HEK293 (cell line): Measurements from ENCODE around the gene CRABP2.

ENCODE experiments used
- CTCF ChIA-PET: fragments of 350-600 bp; formaldehyde crosslinking; extraction: SDS; loops from one replicate; lab custom pipeline; 2021; ENCODE audit warnings: antibody characterized with exemption; lab: Yijun Ruan, JAX
- POLR2A ChIA-PET: fragments of 300-600 bp; formaldehyde crosslinking; extraction: SDS; loops from one replicate; lab custom pipeline; 2020; ENCODE audit warnings: antibody characterized with exemption, inconsistent platforms; lab: Yijun Ruan, JAX
- H3K27ac ChIP-seq: fragments of 200-500 bp; sonication (Bioruptor generic); 2 replicates; pipeline ENCODE4 v1.5.1; 2014; ENCODE audit warnings: low read depth, low read length, control low read depth, inconsistent platforms; ENCODE audit errors: extremely low read depth
- H3K36me3 ChIP-seq, 2 experiments: fragments of 200-500 bp in 1 of 2; sonication (Bioruptor generic) in 1 of 2; 1 replicate in 1 of 2; 2 replicates in 1 of 2; pipeline ENCODE4 v1.5.1; 2014 to 2017; ENCODE audit warnings: inconsistent platforms in 2 of 2, low read length in 2 of 2; ENCODE audit not compliant: control insufficient read depth in 2 of 2, insufficient read depth in 1 of 2
- H3K4me1 ChIP-seq: fragments of 200-500 bp; sonication (Bioruptor generic); 2 replicates; pipeline ENCODE4 v1.5.1; 2014; ENCODE audit warnings: mild to moderate bottlenecking, low read length, inconsistent platforms; ENCODE audit not compliant: control insufficient read depth, insufficient read depth
- H3K4me3 ChIP-seq: 2 replicates; pipeline ENCODE4 v1.5.1; 2011; ENCODE audit warnings: low read depth, mild to moderate bottlenecking, control low read depth, low read length, moderate library complexity
- H3K9me3 ChIP-seq: fragments of 200-500 bp; sonication (Bioruptor generic); 2 replicates; pipeline ENCODE4 v1.5.1; 2014; ENCODE audit warnings: low read depth, low read length, inconsistent platforms; ENCODE audit not compliant: control insufficient read depth, insufficient read depth
- BCL11B ChIP-seq: fragments of 450-650 bp; formaldehyde crosslinking; IDR thresholded peaks from 2 replicates; pipeline ENCODE4 v1.5.1; 2016; ENCODE audit warnings: low read depth, missing biosample characterization, missing genetic modification characterization
- GLIS2 ChIP-seq: fragments of 450-650 bp; formaldehyde crosslinking; IDR thresholded peaks from 2 replicates; pipeline ENCODE4 v1.5.1; 2016; ENCODE audit warnings: missing biosample characterization, missing genetic modification characterization
- HOXD13 ChIP-seq: sonication (generic); formaldehyde crosslinking; IDR thresholded peaks from 2 replicates; pipeline ENCODE4 v1.8.0; 2022; ENCODE audit warnings: missing genetic modification reagents, borderline replicate concordance
- KLF17 ChIP-seq: fragments of 450-650 bp; formaldehyde crosslinking; IDR thresholded peaks from 2 replicates; pipeline ENCODE4 v1.5.1; 2016; ENCODE audit warnings: missing biosample characterization, missing genetic modification characterization
- MYNN ChIP-seq: fragments of 450-650 bp; formaldehyde crosslinking; IDR thresholded peaks from 2 replicates; pipeline ENCODE4 v1.5.1; 2016; ENCODE audit warnings: missing biosample characterization, missing genetic modification characterization, borderline replicate concordance
- PRDM1 ChIP-seq: fragments of 450-650 bp; formaldehyde crosslinking; IDR thresholded peaks from 2 replicates; pipeline ENCODE4; 2016; ENCODE audit warnings: missing biosample characterization, missing genetic modification characterization
- SCRT1 ChIP-seq: fragments of 450-650 bp; formaldehyde crosslinking; IDR thresholded peaks from 2 replicates; pipeline ENCODE4 v1.5.1; 2016; ENCODE audit warnings: missing biosample characterization, missing genetic modification characterization, borderline replicate concordance
- ZBTB17 ChIP-seq: fragments of 450-650 bp; formaldehyde crosslinking; IDR thresholded peaks from 2 replicates; pipeline ENCODE4 v1.5.1; 2016; ENCODE audit warnings: missing biosample characterization, missing genetic modification characterization
- ZBTB8A ChIP-seq: fragments of 450-650 bp; formaldehyde crosslinking; IDR thresholded peaks from 2 replicates; pipeline ENCODE4 v1.5.1; 2016; ENCODE audit warnings: missing biosample characterization, missing genetic modification characterization
- ZNF350 ChIP-seq: fragments of 450-650 bp; formaldehyde crosslinking; IDR thresholded peaks from 2 replicates; pipeline ENCODE4 v1.5.0; 2017; ENCODE audit warnings: missing biosample characterization, mild to moderate bottlenecking, missing genetic modification characterization
- ZNF366 ChIP-seq: fragments of 450-650 bp; formaldehyde crosslinking; conservative IDR thresholded peaks from 2 replicates; pipeline ENCODE4 v1.5.1; 2016; ENCODE audit warnings: missing biosample characterization, missing genetic modification characterization
- ZNF48 ChIP-seq: fragments of 450-650 bp; formaldehyde crosslinking; IDR thresholded peaks from 2 replicates; pipeline ENCODE4 v1.5.1; 2016; ENCODE audit warnings: missing biosample characterization, missing genetic modification characterization
- ZNF558 ChIP-seq: fragments of 450-650 bp; formaldehyde crosslinking; IDR thresholded peaks from 2 replicates; pipeline ENCODE4 v1.5.1; 2016; ENCODE audit warnings: missing biosample characterization, missing genetic modification characterization
- ZNF621 ChIP-seq: fragments of 450-650 bp; formaldehyde crosslinking; IDR thresholded peaks from 2 replicates; pipeline ENCODE4 v1.5.1; 2017; ENCODE audit warnings: missing biosample characterization, missing genetic modification characterization
- ZNF677 ChIP-seq: fragments of 450-650 bp; IDR thresholded peaks from 2 replicates; pipeline ENCODE4 v1.5.0; 2018; ENCODE audit warnings: missing biosample characterization, mild to moderate bottlenecking, missing genetic modification characterization, moderate library complexity
- ZNF701 ChIP-seq: fragments of 450-650 bp; formaldehyde crosslinking; IDR thresholded peaks from 2 replicates; pipeline ENCODE4 v1.5.1; 2016; ENCODE audit warnings: missing biosample characterization, missing genetic modification characterization
- ZNF704 ChIP-seq: fragments of 450-650 bp; formaldehyde crosslinking; IDR thresholded peaks from 2 replicates; pipeline ENCODE4 v1.5.1; 2016; ENCODE audit warnings: missing biosample characterization, missing genetic modification characterization
- ZNF76 ChIP-seq: fragments of 450-650 bp; formaldehyde crosslinking; IDR thresholded peaks from 2 replicates; pipeline ENCODE4; 2016; ENCODE audit warnings: low read depth, missing biosample characterization, missing genetic modification characterization, borderline replicate concordance
- ZNF792 ChIP-seq: fragments of 450-650 bp; formaldehyde crosslinking; IDR thresholded peaks from 2 replicates; pipeline ENCODE4 v1.5.1; 2016; ENCODE audit warnings: missing biosample characterization, missing genetic modification characterization
- ZNF837 ChIP-seq: fragments of 450-650 bp; formaldehyde crosslinking; IDR thresholded peaks from 2 replicates; pipeline ENCODE4 v1.5.1; 2016; ENCODE audit warnings: missing biosample characterization, missing genetic modification characterization
- ZNF843 ChIP-seq: fragments of 450-650 bp; formaldehyde crosslinking; IDR thresholded peaks from 2 replicates; pipeline ENCODE4 v1.5.1; 2016; ENCODE audit warnings: missing biosample characterization, missing genetic modification characterization
- TF ChIP-seq, protein P1 (sequence below): fragments of 450-650 bp; formaldehyde crosslinking; IDR thresholded peaks from 2 replicates; pipeline ENCODE4 v1.5.1; 2017; ENCODE audit warnings: missing biosample characterization, missing genetic modification characterization
- TF ChIP-seq, protein P2 (sequence below): fragments of 450-650 bp; formaldehyde crosslinking; IDR thresholded peaks from 2 replicates; pipeline ENCODE4 v1.5.1; 2017; ENCODE audit warnings: missing biosample characterization, mild to moderate bottlenecking, missing genetic modification characterization, moderate library complexity
- TF ChIP-seq, protein P3 (sequence below): fragments of 450-650 bp; formaldehyde crosslinking; IDR thresholded peaks from 2 replicates; pipeline ENCODE4 v1.5.1; 2016; ENCODE audit warnings: missing biosample characterization, missing genetic modification characterization, low read depth
- TF ChIP-seq, protein P4 (sequence below): fragments of 450-650 bp; formaldehyde crosslinking; IDR thresholded peaks from 2 replicates; pipeline ENCODE4 v1.5.1; 2016; ENCODE audit warnings: missing biosample characterization, missing genetic modification characterization

CRABP2 gene

DNA sequence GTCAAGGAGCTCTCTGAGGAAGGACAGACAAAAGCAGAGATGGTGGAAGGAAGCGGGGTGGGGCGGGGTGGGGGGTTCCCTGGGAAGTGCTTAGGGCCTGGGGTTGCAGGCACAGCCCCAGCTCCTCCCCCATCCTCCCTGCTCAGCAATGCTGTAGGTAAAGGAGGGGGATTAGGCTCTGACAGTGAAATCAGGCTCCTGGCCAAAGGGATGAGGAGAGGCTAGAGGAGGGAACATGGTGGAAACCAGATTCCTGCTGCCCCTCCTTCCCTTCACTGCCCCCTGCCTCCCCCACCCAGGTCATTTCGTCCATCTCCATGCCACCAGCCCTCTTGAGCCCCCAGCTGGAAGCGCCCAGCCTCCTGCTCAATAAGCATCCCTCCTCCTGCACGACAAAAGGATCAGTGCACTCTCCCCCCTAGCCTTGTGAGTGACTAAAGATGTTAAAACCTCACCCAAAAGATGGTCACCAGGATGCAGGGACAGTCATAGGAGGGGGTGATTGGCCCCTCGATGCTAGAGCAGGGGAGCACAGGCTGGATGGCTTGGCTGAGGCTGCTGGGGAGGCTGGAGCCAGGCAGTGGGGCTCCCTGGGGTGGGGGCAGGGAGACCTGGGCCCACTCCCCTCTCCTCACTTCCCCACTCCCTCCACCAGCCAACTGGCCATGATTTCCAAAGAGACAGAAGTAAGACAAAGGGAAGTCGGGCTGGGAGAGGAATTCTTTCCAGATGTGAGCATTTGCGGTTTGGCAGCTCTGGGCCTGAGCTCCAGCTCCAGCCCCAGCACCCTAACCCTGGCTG, 2.2 kb upstream of the CRABP2 start (continued):
- TF ChIP-seq, protein P1, sequence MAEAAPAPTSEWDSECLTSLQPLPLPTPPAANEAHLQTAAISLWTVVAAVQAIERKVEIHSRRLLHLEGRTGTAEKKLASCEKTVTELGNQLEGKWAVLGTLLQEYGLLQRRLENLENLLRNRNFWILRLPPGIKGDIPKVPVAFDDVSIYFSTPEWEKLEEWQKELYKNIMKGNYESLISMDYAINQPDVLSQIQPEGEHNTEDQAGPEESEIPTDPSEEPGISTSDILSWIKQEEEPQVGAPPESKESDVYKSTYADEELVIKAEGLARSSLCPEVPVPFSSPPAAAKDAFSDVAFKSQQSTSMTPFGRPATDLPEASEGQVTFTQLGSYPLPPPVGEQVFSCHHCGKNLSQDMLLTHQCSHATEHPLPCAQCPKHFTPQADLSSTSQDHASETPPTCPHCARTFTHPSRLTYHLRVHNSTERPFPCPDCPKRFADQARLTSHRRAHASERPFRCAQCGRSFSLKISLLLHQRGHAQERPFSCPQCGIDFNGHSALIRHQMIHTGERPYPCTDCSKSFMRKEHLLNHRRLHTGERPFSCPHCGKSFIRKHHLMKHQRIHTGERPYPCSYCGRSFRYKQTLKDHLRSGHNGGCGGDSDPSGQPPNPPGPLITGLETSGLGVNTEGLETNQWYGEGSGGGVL: 0 out of 2 replicates have a peak, but pooled peaks have one; percentile 18
- TF ChIP-seq PRDM1 (tag by site-specific recombination) (no peak), ZNF704 (tag by site-specific recombination) (no peak)
- TF ChIP-seq, all 188 proteins: peak for 7

DNA sequence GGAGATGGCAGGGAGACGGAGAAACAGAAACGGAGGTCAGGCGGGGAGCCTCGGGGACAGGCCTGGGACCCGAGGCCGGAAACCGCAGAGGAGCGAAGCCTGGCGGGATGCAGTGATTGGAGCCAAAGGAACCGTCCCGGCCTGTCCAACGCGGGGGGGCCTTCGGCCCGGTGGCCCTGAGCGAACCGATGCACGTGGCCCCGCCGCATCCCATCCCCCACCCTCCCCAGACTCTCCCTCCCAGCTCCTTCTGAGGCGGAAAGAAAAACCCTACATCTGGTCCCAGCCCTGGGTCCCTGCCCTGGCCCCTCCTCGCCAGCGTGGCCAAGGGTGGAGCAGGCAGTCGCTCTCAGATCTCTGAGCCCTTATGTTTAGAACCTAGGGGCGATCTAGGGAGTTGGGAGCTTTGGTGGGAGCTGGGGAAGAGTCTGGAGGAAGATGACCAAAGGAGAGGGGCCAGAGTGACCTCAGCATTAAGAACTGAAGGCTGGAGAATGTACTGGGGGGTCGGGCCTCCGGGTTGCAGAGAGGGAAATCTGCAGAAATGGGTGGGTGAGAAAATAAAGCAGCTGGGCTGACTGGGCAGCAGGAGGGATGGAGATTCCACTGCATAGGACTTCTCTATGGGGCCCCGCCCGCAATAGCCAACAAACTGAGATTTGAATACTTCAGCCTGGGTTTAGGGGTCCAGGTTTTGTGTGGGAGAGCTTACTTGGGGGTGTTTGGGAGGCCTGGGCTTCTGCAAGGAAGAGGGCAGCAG, 1.5 kb upstream of the CRABP2 start:
- H3K4me1 ChIP-seq: peaks cover 12% of the 10 kb centered on the region
- no peaks in the 10 kb centered on the region for H3K36me3 ChIP-seq
- no peaks in the 10 kb centered on the region for H3K9me3 ChIP-seq
- CTCF ChIA-PET: interaction anchor here (0.5 to 20.2 kb wide), 25 partner anchors 9 to 230 kb away, joined by 3 to 579 read pairs (median 5); partner anchors contain the start of genes ISG20L2, MEF2D and METTL25B
- no peak overlapping the region; the same call in 1 of the 2 replicates for H3K27ac ChIP-seq
- POLR2A ChIA-PET: interaction anchor here (0.6 to 4.9 kb wide), 8 partner anchors 12 to 206 kb away, joined by 3 to 43 read pairs (median 4); partner anchors contain the start of genes HDGF, ISG20L2, MEF2D and METTL25B
- no peak overlapping the region for H3K4me3 ChIP-seq
- no peak for TF ChIP-seq ZNF701
- TF ChIP-seq GLIS2 (tag by site-specific recombination): no peak; the same call in 1 of the 2 replicates
- no peak for TF ChIP-seq ZNF843
- no peak for TF ChIP-seq SCRT1
- TF ChIP-seq ZNF76 (tag by site-specific recombination): no peak
- TF ChIP-seq ZNF677: no peak
- no peak for TF ChIP-seq ZNF350
- TF ChIP-seq ZNF366 (tag by site-specific recombination): peak; percentile 16
- TF ChIP-seq ZNF621: no peak
- no peak for TF ChIP-seq HOXD13 (CRISPR knock-in tag)
- TF ChIP-seq ZNF48: no peak
- TF ChIP-seq ZBTB8A (tag by site-specific recombination): no peak
- TF ChIP-seq BCL11B (tag by site-specific recombination): 0 out of 2 replicates have a peak, but pooled peaks have one; percentile 2
- TF ChIP-seq MYNN: no peak
- no peak for TF ChIP-seq ZNF558 (tag by site-specific recombination)
- TF ChIP-seq, protein P2, sequence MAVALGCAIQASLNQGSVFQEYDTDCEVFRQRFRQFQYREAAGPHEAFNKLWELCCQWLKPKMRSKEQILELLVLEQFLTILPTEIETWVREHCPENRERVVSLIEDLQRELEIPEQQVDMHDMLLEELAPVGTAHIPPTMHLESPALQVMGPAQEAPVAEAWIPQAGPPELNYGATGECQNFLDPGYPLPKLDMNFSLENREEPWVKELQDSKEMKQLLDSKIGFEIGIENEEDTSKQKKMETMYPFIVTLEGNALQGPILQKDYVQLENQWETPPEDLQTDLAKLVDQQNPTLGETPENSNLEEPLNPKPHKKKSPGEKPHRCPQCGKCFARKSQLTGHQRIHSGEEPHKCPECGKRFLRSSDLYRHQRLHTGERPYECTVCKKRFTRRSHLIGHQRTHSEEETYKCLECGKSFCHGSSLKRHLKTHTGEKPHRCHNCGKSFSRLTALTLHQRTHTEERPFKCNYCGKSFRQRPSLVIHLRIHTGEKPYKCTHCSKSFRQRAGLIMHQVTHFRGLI: no peak
- TF ChIP-seq ZNF837 (tag by site-specific recombination): no peak
- TF ChIP-seq ZNF792 (tag by site-specific recombination): no peak
- TF ChIP-seq ZBTB17 (tag by site-specific recombination): peak; percentile 6; the same call in 1 of the 2 replicates
- TF ChIP-seq, protein P3, sequence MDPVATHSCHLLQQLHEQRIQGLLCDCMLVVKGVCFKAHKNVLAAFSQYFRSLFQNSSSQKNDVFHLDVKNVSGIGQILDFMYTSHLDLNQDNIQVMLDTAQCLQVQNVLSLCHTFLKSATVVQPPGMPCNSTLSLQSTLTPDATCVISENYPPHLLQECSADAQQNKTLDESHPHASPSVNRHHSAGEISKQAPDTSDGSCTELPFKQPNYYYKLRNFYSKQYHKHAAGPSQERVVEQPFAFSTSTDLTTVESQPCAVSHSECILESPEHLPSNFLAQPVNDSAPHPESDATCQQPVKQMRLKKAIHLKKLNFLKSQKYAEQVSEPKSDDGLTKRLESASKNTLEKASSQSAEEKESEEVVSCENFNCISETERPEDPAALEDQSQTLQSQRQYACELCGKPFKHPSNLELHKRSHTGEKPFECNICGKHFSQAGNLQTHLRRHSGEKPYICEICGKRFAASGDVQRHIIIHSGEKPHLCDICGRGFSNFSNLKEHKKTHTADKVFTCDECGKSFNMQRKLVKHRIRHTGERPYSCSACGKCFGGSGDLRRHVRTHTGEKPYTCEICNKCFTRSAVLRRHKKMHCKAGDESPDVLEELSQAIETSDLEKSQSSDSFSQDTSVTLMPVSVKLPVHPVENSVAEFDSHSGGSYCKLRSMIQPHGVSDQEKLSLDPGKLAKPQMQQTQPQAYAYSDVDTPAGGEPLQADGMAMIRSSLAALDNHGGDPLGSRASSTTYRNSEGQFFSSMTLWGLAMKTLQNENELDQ (tag by site-specific recombination): no peak
- TF ChIP-seq, protein P4, sequence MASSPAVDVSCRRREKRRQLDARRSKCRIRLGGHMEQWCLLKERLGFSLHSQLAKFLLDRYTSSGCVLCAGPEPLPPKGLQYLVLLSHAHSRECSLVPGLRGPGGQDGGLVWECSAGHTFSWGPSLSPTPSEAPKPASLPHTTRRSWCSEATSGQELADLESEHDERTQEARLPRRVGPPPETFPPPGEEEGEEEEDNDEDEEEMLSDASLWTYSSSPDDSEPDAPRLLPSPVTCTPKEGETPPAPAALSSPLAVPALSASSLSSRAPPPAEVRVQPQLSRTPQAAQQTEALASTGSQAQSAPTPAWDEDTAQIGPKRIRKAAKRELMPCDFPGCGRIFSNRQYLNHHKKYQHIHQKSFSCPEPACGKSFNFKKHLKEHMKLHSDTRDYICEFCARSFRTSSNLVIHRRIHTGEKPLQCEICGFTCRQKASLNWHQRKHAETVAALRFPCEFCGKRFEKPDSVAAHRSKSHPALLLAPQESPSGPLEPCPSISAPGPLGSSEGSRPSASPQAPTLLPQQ (tag by site-specific recombination): no peak
- no peak; the same call in 1 of the 2 replicates for TF ChIP-seq KLF17 (tag by site-specific recombination)
